Body of pancreas (tissue), 4 donors: Measurements from ENCODE around the gene ELAVL1. TPM values are rescaled to one million over a fixed set of nuclear protein-coding genes. Genes with fewer than 3 reads are reported as not detected.
"Not testable (repeated sequence)": the region's sequence is repeated elsewhere in the genome, so short reads cannot be mapped to it uniquely, and the experiment has no call there.

ENCODE experiments used
- ATAC-seq: fragments of 150-250 bp; one replicate; pipeline ENCODE4 v1.9.1; 2016
- DNase-seq, 4 donors: peaks; one replicate each; pipeline ENCODE4 v3.0.0-alpha.2; 2019
- H3K27ac ChIP-seq, 4 donors: fragments of 200-600 bp; sonication (generic); 1 replicate in 3 of 4; 2 replicates in 1 of 4; pipeline versions ENCODE4 v1.5.1 to v1.6.1; 2016 to 2019; ENCODE audit warnings: mild to moderate bottlenecking in 1 of 4, mixed read lengths in 1 of 4, moderate library complexity in 1 of 4
- H3K27me3 ChIP-seq, 2 donors: fragments of 200-600 bp; sonication (generic); one replicate each; pipeline ENCODE4 v1.6.0; 2016; ENCODE audit warnings: mild to moderate bottlenecking in 1 of 2
- H3K36me3 ChIP-seq, 2 donors: fragments of 200-600 bp; sonication (generic); replicated peaks in 1 of 2; 2 replicates each; pipeline ENCODE4 v1.5.1; 2016; ENCODE audit warnings: low read depth in 2 of 2; ENCODE audit not compliant: insufficient read depth in 1 of 2
- H3K4me1 ChIP-seq: fragments of 200-600 bp; sonication (generic); one replicate; pipeline ENCODE4 v1.6.0; 2016
- H3K4me3 ChIP-seq, 2 donors: fragments of 200-600 bp; sonication (generic); 1 replicate in 1 of 2; 2 replicates in 1 of 2; pipeline ENCODE4 v1.5.1; 2016 to 2019
- H3K9me3 ChIP-seq, 3 donors: fragments of 200-600 bp; sonication (generic); 1 replicate in 2 of 3; 2 replicates in 1 of 3; pipeline ENCODE4 v1.5.1; 2016
- CTCF ChIP-seq, 7 experiments: fragments of 450-650 bp in 4 of 7; fragments of 200-600 bp in 3 of 7; sonication (generic) in 3 of 7; IDR thresholded peaks; one replicate each; pipeline ENCODE4 v1.5.1; 2016 to 2019; ENCODE audit warnings: antibody characterized with exemption in 7 of 7
- POLR2A ChIP-seq, 3 donors: fragments of 450-650 bp; IDR thresholded peaks; one replicate each; pipeline ENCODE4 v1.6.1; 2016; ENCODE audit warnings: antibody characterized with exemption in 3 of 3, mild to moderate bottlenecking in 2 of 3
- WGBS, 2 donors: methylation state at CpG; one replicate each; pipeline ENCODE4 v1.1.5; 2017; 5-methylcytosine and 5-hydroxymethylcytosine counted together
- intact Hi-C: fragments of 100-400 bp; cut with DNase I; formaldehyde crosslinking; loops from one replicate; pipeline ENCODE4 v1.15.1; 2023
- total RNA-seq, 2 donors: library from RNA; depleted of rRNA; stranded (reverse); fragments of >200 nt; gene quantifications; one replicate each; pipeline ENCODE4 v1.1.0, GENCODE V29; 2016

Gene ELAVL1
- total RNA-seq, 2 donors from 2014 or later = 9.3 to 15.8 TPM

- H3K27me3 ChIP-seq = peaks cover 0 to 18% of the 10 kb centered on the region in 2 donors
- H3K4me1 ChIP-seq = peaks cover 57% of the 10 kb centered on the region
- 48 to 60% methylated on average over 30 to 42 of the region's 42 CpGs for WGBS, 2 donors
- no peaks in the 10 kb centered on the region for H3K9me3 ChIP-seq
- intact Hi-C loops = no loop called here
- TF ChIP-seq CTCF (IDR thresholded peaks at IDR 0.05) = no peak
- TF ChIP-seq POLR2A (IDR thresholded peaks at IDR 0.05) = no peak
- ATAC-seq (no peak), DNase-seq (no peak)
- no peaks in the 10 kb centered on the region for H3K36me3 ChIP-seq
- H3K4me3 ChIP-seq = no peak overlapping the region
- H3K27ac ChIP-seq = no peak overlapping the region
Measured at GRCh38 chr19:7918615-7919421, 86.6 kb downstream of the ELAVL1 start.

- Histone ChIP-seq H3K4me1 (peaks cover 57% of the 10 kb centered on the region), H3K27me3 (peaks cover 0 to 18% of the 10 kb centered on the region in 2 donors)
- ATAC-seq, intact Hi-C loops, H3K27ac ChIP-seq, H3K9me3 ChIP-seq, DNase-seq, H3K4me3 ChIP-seq, H3K36me3 ChIP-seq: not testable (repeated sequence)
- WGBS, 2 donors = 44 to 52% methylated on average over 29 of the region's 29 CpGs
Measured at GRCh38 chr19:7918062-7918614, 87.3 kb downstream of the ELAVL1 start.

GRCh38 chr19:7917267-7918061, 88.0 kb downstream of the ELAVL1 start:
- Histone ChIP-seq H3K27me3 (peaks cover 0 to 18% of the 10 kb centered on the region in 2 donors), H3K27ac (no peak overlapping the region), H3K36me3 (peaks cover 3 to 4% of the 10 kb centered on the region in 2 donors), H3K4me3 (no peak overlapping the region), H3K9me3 (no peaks in the 10 kb centered on the region), H3K4me1 (peaks cover 57% of the 10 kb centered on the region)
- intact Hi-C loops = no loop called here
- ATAC-seq = no peak
- TF ChIP-seq CTCF (IDR thresholded peaks at IDR 0.05) = peak in 6 of 7 experiments; percentile 24 to 55 (median 38)
- TF ChIP-seq POLR2A (IDR thresholded peaks at IDR 0.05) = no peak
- peak; percentile 48 to 65 (median 55) for DNase-seq
- 3 to 6% methylated on average over 3 to 57 of the region's 71 CpGs for WGBS, 2 donors

- Histone ChIP-seq H3K4me1 (peaks cover 57% of the 10 kb centered on the region), H3K4me3 (no peak overlapping the region), H3K36me3 (peaks cover 9% of the 10 kb centered on the region in 2 donors), H3K27me3 (peaks cover 0 to 18% of the 10 kb centered on the region in 2 donors), H3K27ac (no peak overlapping the region), H3K9me3 (no peaks in the 10 kb centered on the region)
- intact Hi-C loops = no loop called here
- no peak for DNase-seq
- no peak for ATAC-seq
- no peak for TF ChIP-seq POLR2A (IDR thresholded peaks at IDR 0.05)
- WGBS, 2 donors = 11% methylated on average over 12 of the region's 12 CpGs; no CpG with 5 or more reads in 1 of the 2 donors
Measured at GRCh38 chr19:7916955-7917266, 88.5 kb downstream of the ELAVL1 start.

GRCh38 chr19:7916103-7916954, 89.1 kb downstream of the ELAVL1 start:
- H3K36me3 ChIP-seq = peaks cover 15% of the 10 kb centered on the region in 2 donors
- TF ChIP-seq CTCF (IDR thresholded peaks at IDR 0.05) = no peak
- TF ChIP-seq POLR2A (IDR thresholded peaks at IDR 0.05) = no peak
- no peak overlapping the region for H3K27ac ChIP-seq
- H3K9me3 ChIP-seq = no peaks in the 10 kb centered on the region
- WGBS, 2 donors = 0 to 1% methylated on average over 2 to 102 of the region's 104 CpGs
- peak in 1 of 4 donors; percentile 38 for DNase-seq
- H3K4me1 ChIP-seq = peaks cover 51% of the 10 kb centered on the region
- no peak for ATAC-seq
- no peak overlapping the region for H3K4me3 ChIP-seq
- intact Hi-C loops = no loop called here
- H3K27me3 ChIP-seq = peaks cover 0 to 18% of the 10 kb centered on the region in 2 donors
